GM21529 (cell line): ENCODE measurements around the gene CAMK2B.
A peak's percentile ranks its signal among the peaks of the same experiment; 100 is the strongest.

Source experiments
- ATAC-seq: cut with Tn5 transposase; IDR thresholded peaks from one replicate; pipeline ENCODE4 v1.9.1; 2021; ENCODE audit not compliant: unreplicated experiment

CAMK2B gene

DNA sequence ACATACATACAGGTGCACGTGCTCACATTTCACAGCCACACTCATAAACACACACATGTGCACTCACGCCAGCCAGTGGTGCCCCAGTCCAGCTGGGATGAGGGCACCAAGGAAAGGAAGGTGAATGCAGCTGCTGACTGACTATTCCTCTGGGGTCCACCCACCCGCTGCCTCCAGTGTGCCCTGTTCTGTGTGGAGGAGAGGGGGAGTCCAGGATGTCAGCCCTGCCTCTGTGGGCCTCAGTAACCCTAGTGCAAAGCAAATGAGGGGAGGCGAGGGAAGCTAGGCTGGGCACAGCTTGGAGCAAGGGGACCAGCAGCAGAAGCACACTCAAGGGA lies 67.0 kb downstream of the CAMK2B start:
- no peak for ATAC-seq

DNA sequence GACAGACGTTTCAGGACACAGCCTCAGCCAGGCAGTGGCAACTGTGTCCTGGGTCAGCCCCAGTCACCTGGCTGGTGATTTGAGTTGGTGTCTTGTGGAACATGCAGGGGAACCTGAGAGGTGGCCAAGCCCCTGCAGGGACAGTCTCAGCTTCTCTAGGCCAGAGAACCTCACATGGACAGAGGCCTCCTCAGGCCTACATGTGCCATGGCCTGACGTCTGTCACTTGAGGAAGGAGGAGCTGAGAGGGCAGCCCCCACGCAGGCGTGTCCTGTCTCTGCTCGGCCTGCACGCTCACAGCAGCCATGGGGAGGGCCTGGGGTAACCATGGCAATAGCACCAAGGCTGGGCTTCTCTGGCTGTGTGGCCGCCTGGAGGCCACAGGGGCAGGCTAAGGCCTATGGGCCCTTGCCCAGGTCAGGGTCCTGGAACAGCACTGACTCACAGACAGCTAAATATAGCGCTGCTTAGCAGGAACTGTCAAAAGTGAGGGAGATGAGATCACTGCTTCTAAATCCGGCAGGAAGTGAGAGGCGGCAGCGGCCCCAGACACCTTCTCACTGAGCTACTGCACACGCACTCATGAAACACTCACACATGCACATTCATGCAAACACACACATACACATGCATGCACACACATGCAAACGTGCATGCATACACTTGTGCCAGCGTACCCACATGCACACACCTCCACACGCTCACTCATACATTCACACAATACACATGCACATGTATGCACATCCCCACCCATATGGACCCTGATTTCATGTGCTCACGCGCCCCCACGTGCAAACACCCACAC lies 67.6 kb downstream of the CAMK2B start:
- peak; percentile 92 for ATAC-seq

DNA sequence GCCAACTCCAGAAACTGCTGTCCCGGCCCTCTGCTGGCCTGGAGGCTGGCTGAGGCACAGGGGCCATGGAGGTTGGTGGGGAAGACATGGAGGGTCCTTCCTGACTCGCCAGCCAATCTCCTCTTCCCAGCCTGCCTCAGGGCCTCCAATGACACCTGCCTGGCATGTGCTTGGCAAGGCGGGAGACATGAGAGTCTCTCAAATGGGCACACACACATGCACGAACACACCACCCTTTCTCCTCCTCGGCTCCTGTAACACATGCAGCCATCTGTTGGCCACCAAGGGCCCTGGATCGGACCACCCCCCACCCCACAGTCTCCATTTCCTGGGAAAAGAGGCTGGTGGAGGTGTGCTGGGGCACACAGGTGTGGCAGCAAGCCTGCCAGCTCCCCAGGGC lies 68.2 kb downstream of the CAMK2B start:
- no peak for ATAC-seq

DNA sequence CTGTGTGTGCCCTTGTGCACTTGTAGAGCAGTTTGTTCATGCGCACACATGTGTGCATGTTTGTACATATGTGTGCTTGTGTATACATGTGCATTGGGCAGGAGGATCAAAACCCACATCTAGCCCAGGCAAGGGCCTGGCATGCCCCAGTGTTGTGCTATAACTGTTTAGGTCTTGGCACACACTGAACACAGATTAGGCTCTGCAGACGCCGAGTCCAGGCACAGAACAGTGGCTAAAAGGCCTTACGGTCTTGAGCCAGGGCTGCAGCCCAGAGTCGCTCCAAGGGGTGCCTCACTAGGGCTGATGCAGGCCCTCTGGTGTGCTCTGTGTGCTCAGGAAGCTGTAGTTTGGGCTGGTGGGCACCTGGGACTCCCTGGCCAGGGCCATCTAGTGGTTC lies 68.9 kb downstream of the CAMK2B start:
- ATAC-seq: no peak

DNA sequence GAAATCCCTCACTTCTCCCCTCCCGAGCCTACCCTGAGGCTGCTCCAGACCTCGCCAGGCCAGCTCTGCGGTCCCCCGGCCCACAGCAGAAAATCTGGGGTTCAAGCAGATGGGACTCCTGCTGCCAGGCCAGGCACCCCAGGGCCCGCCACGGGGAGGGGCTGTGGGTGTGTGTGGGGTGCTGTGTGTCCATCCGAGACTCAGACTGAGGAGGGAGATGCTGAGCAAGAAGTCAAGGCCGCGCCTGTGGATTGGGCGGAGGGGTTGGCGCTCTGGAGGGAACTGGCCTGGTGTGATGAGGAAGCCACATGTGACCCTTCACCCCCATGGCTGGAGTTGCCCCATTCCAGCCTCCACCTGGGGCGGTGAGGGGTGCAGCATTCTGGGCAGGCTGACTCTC lies 73.5 kb downstream of the CAMK2B start:
- no peak for ATAC-seq

DNA sequence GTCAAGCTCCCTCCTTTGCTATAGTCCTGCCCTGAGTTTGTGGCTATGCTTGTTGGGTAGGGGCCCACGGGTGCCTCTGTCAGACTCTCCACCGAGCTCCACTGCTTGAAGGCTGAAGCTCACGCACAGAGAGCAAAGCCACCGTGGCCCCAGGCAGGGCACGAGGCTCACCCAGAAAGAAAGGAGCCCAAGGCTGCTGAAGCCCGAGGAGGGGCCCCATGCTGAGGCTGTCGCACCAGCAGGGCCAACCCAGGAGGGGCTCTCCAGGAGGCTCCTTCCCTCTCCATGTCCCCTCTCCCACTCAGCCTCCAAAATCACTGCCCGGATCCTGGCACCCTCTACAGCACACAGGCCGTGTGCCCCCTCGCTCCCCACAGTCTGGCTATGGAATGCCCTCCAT lies 74.1 kb downstream of the CAMK2B start:
- ATAC-seq: no peak

DNA sequence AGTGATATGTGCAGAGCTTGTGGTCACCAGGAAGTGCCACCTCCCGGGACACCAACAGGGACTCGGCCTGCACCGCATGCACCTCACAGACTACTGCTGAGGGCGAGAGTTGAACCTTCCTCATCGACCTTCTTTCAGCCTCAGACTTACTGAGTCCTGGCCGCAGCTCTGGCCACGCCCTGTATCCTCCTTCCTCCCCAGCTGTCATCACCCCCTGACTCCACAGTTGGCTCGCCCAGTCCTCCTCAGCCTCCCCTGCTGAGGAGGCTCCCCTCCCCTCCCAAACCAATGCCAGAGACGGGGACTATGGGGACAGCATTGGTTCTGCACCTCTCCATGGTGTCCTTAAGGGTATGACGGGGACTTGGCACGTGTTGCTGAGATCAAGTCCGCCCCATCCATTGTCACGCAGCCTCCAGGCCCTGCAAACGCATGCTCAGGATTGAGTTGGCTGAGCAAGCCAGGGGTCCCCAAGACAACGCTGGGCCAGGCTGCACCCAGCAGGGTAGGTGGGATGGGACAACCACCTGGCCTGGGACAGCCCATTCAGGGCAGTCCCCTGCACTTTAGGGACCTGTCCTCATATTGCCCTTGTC lies 75.7 kb downstream of the CAMK2B start:
- no peak for ATAC-seq

DNA sequence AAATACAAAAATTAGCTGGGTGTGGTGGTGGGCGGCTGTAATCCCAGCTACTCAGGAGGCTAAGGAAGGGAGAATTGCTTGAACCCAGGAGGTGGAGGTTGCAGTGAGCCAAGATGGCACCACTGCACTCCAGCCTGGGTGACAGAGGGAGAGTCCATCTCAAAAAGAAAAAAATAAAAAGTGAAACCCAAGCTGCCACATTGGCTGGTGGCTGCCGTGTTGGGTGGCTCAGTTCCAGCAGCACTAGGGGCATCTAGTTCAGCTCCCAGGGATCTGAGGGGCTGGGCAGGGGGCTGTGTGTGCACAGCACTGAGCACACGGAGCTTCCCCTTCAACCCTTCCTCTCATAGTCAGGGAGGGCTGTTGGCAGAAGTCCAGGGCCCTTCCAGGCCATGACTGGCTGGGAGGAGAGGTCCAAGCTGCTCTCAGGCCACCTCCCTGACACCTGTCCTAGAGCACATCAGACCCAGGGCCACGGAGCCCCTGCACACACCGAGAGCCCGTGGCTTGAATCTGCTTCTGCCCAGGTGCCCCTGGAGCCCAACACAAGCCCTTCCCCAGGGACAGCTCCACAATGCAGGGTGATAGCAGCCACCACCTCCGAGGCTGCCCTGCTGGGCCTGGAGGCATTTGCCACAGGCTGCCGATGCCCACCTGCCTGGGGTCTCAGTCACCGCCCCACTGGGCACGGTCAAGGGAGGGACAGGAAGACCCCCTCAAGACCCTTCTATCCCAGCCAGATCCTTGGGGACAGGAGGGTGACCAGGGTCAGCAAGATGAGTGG lies 77.3 kb downstream of the CAMK2B start:
- no peak for ATAC-seq

DNA sequence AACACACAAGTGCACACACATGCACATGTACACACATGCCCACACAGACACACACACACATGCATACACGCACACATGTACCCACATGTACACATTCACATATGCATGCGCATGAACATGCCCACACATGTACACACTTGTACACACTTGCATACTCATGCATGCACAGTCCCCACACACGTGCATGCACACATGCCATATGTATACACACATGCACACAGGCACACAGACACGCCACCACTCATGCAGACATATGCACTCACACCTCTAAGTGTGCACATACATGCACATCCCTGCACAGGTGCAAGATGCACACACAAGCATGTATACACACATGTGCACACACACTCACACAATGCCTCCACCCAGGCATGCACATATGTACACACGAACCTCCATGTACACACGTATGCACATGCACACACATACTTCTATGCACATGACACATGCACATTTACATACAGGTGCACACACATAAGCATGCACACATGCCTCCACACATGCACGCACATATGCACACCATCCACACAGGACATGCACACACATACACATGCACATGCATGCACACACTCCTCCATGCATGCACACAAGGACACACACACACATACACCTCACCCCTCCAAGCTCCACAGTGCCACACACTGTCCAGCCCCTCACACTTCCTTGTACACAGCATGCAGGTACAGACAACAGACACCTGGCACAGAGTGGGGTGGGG lies 78.8 kb downstream of the CAMK2B start:
- no peak for ATAC-seq

DNA sequence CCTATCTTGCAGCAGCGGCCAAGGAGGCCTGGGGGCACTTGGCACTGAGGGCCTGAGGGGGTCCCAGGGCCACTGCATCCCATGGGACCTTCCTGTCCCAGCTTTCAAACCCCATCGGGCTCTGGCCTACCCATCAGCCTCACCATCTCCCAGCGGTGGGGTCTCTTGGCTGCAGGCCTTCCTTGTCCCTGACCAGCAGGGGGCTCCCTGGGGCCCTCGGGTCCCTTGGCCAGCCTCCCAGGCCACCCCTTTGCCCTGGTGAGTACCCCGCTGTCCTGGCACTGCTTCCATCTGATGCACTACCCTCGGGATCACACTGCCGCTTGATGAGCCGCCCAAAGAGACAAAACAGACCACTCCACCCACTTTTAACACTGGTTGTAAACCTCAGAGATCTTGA lies 81.1 kb downstream of the CAMK2B start:
- ATAC-seq: no peak

DNA sequence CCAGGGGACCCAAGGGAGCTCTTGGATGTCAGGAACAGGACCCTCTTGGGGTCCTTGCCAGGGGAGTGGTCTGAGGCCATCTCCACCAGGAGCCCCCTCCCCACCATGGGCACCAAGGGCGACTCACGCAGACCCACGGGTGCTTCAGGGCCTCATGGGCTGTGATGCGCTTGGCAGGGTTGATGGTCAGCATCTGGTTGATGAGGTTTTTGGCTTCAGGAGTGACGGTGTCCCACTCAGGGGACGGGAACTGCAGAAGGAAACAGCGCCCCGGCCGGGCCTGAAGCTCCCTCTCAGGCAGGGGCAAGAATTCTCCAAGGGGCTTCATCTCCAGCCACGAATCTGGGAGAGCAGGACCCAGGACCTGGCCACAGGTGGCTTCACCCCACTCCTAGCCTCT lies 83.3 kb downstream of the CAMK2B start:
- ATAC-seq: no peak

DNA sequence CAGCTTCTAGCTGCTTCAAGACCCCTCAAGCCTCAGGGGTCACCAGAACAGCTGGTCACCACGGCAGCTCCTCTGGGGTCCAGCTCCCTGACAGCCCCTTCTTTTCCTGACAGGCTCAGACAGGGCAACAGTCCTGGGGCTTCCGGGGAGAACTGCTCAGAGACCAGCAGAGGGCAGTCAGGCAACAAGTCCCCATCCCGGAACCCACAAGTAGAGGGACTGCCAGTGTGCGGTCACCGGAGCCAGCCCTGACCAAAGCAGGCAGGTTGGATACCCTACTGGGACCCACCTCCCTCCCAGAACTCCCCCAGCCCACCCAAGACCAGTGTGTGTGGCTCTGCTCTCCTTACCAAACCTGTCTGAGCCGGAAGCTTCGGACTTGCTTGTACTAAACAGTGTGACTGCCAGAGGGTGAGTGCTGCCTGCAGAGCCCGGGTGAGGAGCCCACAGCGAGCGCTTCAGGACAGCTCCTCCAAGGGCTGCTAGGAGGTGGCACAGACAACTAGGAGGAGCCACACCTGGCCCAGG lies 84.3 kb downstream of the CAMK2B start:
- peak; percentile 73 for ATAC-seq

DNA sequence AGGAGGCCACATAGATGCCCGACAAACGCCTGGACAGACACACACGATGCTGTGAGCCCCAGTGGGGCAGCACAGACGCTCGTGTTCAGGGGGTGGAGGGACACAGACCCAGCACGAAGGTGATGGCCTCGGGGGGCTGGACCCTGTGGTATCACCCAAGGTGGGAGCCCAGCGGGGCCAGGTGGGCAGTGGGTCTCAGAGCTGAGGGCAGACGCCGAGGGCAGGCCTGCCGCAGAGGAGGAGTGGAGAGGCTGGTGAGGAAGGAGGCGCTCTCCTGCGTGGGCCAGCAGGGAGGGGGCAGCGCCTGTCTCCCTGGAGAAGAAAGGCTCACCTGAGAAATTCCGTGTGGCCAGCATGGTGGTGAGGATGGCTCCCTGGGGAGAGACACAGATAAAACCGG lies 85.0 kb downstream of the CAMK2B start:
- no peak for ATAC-seq

DNA sequence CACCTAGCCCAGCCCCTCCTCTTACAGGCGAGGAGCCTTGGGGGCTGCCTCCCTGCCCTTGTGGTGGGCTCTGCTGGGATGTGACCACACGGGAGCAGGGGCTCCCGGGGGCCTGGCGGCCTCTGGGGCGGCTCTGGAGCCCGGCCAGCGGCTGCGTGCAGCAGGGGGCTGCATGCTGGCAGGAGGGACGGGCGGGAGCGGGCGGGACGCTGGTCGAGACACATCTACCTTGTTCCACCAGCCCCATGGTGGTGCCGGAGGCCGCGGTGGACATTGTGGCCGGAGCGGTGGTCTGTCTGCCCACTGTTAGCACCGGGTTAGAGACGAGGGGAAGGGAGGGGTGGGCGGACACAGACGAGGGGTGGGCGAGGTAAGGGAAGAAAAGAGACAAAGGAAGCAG lies 86.0 kb downstream of the CAMK2B start:
- ATAC-seq: no peak

DNA sequence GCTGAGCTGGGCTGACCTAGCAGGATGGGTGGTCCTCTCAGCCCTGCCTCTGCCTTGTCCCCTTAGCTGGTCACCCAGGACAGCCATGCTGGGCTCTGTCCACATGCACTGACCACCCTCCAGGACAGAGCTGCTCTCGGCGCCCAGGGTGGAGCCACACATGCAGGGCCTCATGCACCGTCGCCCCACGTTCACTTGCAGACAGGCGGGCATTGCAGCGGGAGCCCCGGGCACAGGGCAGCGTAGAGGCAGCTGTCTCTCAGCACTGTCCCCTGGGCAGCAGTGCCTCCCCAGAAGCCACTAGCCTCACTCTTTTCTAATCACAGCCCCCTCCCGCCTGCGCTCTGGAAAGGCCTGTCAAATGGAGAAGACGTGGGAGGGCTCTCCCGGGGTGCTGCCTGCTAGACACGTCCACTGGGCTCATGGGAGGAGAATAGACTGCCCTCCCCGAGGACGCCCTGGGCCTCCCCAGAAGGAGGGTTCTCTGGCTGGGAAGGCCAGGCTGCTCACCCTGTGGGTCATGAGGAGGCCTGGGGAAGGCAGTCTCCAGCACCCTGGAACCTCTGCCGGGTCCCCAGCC lies 87.2 kb downstream of the CAMK2B start:
- ATAC-seq: no peak

DNA sequence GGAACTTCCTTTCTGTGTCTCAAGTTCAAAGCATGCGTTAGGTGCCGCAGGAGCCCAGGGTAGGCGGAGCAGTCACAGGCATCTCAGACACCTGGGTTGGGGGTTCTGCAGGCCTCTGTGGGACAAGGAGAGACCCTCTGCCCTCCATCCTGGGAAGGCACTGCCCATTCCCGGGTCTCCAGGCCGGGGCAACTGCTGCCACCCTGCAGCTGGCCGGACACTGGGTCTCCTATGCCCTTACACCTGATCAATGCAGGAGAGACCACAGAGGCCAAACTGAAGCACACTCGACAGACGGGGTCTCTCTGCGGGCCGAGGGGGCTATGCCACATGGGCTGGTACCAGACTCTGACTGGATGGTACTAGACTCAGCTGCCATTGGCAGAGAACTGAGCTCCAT lies 87.7 kb downstream of the CAMK2B start:
- ATAC-seq: no peak

DNA sequence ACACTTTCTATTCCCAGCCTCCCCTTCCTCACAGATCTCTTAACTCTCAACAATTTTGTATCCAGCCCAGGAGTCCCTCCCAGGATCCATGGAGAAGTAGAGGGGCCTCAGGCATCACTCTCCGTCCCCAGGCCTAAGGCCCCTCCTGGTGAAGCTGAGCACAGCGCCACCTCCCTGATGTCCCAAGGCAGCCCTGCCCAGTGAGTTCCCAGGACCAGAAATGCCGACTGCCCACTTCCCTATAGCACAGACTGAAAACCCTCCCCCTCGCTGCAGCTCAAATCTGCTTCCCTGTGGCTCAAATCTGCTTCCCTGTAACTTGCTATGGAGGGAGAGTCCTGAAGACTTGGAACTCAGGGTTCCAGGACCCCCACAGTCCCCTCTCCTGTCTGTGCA lies 89.1 kb downstream of the CAMK2B start:
- ATAC-seq: no peak

DNA sequence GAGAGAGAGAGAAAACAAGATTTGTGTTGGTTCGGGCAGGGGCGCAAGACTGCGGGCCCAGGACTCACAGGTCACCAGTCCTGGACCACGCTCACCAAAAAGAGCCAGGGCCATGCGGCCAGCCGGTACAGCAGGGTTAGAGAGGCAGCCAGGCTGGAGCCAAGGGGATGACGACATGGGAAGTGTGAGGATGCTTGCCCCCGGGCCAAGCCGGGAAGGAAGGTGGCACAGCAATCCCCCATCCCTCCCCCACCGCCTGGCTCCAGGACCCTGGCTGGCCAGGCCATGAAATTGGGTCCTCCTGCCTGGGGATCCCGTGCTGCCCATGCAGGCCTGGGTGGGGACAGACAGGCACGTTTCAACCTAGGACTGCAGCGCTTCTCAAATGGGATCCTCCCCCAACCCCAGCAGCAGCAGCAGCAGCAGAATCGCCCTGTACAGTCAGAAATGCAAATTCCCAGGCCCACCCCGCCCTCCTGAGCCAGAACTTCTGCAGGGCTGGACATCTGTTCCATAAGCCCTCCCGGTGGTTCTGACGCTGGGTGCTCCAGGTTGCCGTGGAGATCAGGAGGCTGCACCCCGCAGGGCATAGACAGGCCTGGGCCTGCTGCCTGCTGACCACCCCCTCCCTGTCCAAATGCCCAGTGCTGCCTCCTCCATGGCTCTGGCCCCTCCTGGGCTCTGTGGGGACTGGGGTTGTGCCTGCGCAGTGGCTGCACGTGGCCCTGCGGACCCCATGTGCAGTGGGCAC lies 89.6 kb downstream of the CAMK2B start:
- ATAC-seq: no peak

DNA sequence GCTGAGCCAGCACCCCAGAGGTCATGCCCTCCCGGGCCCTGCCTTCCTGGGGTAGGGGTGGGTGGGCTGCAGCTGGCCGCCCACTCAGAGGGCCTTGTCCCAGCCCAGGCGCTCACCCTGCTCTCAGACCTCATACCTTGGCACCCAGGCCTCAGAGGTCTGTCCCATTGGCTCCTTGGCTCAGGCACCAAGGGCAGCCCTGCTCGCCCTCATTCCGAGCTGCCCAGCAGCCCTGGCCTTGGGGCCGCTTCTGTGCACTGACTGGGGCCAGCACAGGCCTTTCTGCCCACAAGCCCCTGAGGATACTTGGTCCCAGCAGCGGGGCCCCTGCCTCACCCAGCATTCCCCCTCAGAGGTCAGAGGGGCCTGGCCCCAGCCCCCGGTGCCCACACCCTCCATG lies 90.3 kb downstream of the CAMK2B start:
- no peak for ATAC-seq
